Rectal smooth muscle tissue (tissue), 1 donor: ENCODE data around the gene MYG1.

Experiments used
- H3K27ac ChIP-seq: one replicate; pipeline ENCODE4 v1.7.0; 2013; ENCODE audit warnings: low read depth, low read length, inconsistent platforms
- H3K27me3 ChIP-seq: one replicate; pipeline ENCODE4 v1.7.0; 2013; ENCODE audit warnings: low read length; ENCODE audit not compliant: control insufficient read depth, insufficient read depth
- H3K36me3 ChIP-seq: one replicate; pipeline ENCODE4 v1.7.0; 2013; ENCODE audit warnings: low read length; ENCODE audit not compliant: control insufficient read depth, insufficient read depth
- H3K4me1 ChIP-seq: one replicate; pipeline ENCODE4 v1.7.0; 2013; ENCODE audit warnings: low read length; ENCODE audit not compliant: control insufficient read depth, insufficient read depth
- H3K4me3 ChIP-seq: one replicate; pipeline ENCODE4 v1.7.0; 2013; ENCODE audit warnings: low read length
- H3K9ac ChIP-seq: one replicate; pipeline ENCODE4 v1.7.0; 2013; ENCODE audit warnings: low read length

The MYG1 gene

GRCh38 chr12:53336181-53336681 is 36.7 kb downstream of the MYG1 start, which contains the start of gene SP7:
Gene SP7, minus strand, starts transcription at chr12:53336354. Its CDS starts 708 bp downstream, at chr12:53335646.
- peaks cover 10% of the 10 kb centered on the region for H3K27me3 ChIP-seq
- no peaks in the 10 kb centered on the region for H3K36me3 ChIP-seq
- H3K27ac ChIP-seq: no peak within 1 kb of the TSS
- no peak within 1 kb of the TSS for H3K9ac ChIP-seq
- H3K4me1 ChIP-seq: no peaks in the 10 kb centered on the region
- no peak within 1 kb of the TSS for H3K4me3 ChIP-seq

DNA sequence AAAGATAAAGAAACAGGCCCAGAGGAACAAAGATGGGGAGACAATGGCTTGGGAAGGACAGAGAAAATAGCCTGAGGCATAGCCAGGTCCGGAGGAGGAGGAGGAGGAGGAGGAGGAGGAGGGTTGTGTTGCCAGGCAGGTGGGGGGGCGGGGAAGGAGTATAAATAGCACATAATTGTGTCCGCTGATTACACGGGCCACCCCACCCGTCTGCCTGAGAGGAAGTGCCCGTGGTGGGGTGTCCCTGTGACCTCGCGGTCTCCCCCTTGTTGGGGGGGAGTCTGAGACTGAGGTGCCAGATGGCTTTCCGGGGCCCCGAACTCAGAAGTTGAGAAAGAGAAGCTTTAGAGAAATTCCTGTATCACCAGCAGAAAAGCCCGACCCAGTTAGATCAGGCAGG is 38.5 kb downstream of the MYG1 start:
- Histone ChIP-seq H3K36me3 (no peaks in the 10 kb centered on the region), H3K9ac (no peak overlapping the region), H3K27ac (no peak overlapping the region), H3K27me3 (peaks cover 9% of the 10 kb centered on the region), H3K4me3 (no peak overlapping the region), H3K4me1 (no peaks in the 10 kb centered on the region)

DNA sequence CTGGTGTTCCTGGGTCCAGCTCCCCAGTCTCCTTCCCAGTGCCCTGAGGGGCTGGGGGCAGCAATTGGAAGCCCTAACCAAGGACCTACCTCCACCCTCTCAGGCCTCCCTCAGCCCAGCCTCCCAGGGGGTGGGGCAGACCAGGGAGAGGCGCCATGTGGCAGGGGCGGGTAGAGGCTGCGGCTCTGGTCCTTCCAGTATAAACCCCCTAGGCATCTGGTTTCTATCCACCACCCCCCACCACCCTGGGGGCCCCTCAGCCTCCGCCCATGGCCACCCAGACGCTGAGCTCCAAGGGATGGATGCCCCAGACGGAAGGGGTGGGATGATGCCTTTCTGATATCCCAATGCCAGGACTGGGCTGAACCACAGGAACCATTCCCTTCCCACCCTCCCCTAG is 39.4 kb downstream of the MYG1 start:
- Histone ChIP-seq H3K36me3 (no peaks in the 10 kb centered on the region), H3K27me3 (peaks cover 8% of the 10 kb centered on the region), H3K4me1 (no peaks in the 10 kb centered on the region), H3K4me3 (no peak overlapping the region), H3K27ac (no peak overlapping the region), H3K9ac (no peak overlapping the region)

DNA sequence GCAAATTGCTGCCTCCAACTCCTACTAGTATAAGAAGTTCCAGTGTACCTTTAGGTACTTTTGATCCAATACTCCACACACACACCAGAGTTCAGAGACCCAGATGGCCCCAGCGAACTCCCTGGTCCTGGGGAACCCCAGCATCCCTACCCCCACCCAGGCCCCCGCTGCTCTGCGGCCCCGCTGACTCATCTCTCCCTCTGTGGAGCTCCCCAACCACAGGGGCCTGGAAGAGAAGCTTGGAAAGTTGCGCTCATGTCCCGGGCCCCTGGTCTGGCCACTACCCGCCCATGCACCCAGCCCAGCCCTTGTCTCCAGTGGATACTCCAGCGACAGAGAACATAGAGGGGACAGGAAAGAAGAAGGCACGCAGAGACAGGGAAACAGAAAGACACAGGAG is 40.9 kb downstream of the MYG1 start:
- Histone ChIP-seq H3K4me1 (peaks cover under 1% of the 10 kb centered on the region), H3K4me3 (no peak overlapping the region), H3K27ac (no peak overlapping the region), H3K9ac (no peak overlapping the region), H3K27me3 (peaks cover 8% of the 10 kb centered on the region), H3K36me3 (no peaks in the 10 kb centered on the region)

GRCh38 chr12:53343449-53343848 is 44.0 kb downstream of the MYG1 start:
- peaks cover 8% of the 10 kb centered on the region for H3K4me1 ChIP-seq
- no peaks in the 10 kb centered on the region for H3K27me3 ChIP-seq
- H3K36me3 ChIP-seq: no peaks in the 10 kb centered on the region
- no peak overlapping the region for H3K4me3 ChIP-seq
- no peak overlapping the region for H3K9ac ChIP-seq
- H3K27ac ChIP-seq: no peak overlapping the region

GRCh38 chr12:53343969-53344368 is 44.5 kb downstream of the MYG1 start:
- Histone ChIP-seq H3K27me3 (no peaks in the 10 kb centered on the region), H3K27ac (peak overlapping the region; percentile 41), H3K4me1 (peaks cover 8% of the 10 kb centered on the region), H3K4me3 (peak overlapping the region; percentile 53), H3K9ac (no peak overlapping the region), H3K36me3 (no peaks in the 10 kb centered on the region)

GRCh38 chr12:53344487-53344823 is 45.0 kb downstream of the MYG1 start:
- H3K36me3 ChIP-seq: no peaks in the 10 kb centered on the region
- H3K27me3 ChIP-seq: no peaks in the 10 kb centered on the region
- H3K4me3 ChIP-seq: peak overlapping the region; percentile 53
- H3K4me1 ChIP-seq: peaks cover 8% of the 10 kb centered on the region
- H3K9ac ChIP-seq: peak overlapping the region; percentile 57
- H3K27ac ChIP-seq: peak overlapping the region; percentile 41

- no peaks in the 10 kb centered on the region for H3K27me3 ChIP-seq
Measured at GRCh38 chr12:53344824-53345485, 45.5 kb downstream of the MYG1 start.

DNA sequence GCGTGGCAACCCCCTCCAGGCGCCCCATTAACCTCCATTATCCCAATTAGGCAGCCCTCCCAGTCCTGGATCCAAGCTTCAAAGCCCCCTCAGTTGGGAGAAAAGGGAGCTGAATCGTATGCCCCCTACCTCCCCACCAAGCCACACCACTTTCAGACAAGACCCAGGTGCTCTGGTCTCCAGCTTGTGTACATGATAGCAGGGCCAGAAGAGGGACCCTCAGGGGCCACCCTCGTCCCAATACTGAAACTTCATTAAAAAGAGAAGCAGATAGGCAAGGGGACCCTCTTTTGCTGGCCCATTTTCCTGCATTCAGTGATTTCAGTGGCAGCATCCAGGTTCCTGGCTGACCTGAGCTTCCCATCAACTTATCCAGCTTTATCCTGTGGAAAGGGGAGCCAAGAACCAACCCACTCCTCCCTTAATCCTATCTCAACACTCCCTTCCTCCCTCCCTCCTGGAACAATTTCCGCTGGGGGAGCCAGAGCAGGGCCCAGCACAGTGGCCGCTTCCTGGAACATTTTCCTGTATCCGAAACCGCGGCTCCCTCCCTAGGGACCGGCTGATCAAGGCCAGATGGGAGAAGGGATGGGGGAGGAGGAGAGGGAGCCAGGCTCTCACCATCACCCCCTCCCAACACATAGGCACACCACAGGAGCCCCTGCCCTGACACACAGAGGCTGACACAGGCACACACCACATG is 46.1 kb downstream of the MYG1 start:
- Histone ChIP-seq H3K27me3 (no peaks in the 10 kb centered on the region), H3K9ac (no peak overlapping the region), H3K27ac (peak overlapping the region; percentile 82), H3K36me3 (no peaks in the 10 kb centered on the region), H3K4me3 (no peak overlapping the region), H3K4me1 (peaks cover 8% of the 10 kb centered on the region)

More at GRCh38 chr12:53344824-53345485, 45.5 kb downstream of the MYG1 start:
- Histone ChIP-seq H3K4me3 (peak overlapping the region; percentile 87), H3K9ac (no peak overlapping the region), H3K4me1 (peaks cover 8% of the 10 kb centered on the region), H3K36me3 (no peaks in the 10 kb centered on the region), H3K27ac (peak overlapping the region; percentile 82)

- no peak overlapping the region for H3K9ac ChIP-seq
- no peak overlapping the region for H3K27ac ChIP-seq
- H3K27me3 ChIP-seq: no peaks in the 10 kb centered on the region
- H3K4me1 ChIP-seq: peaks cover 8% of the 10 kb centered on the region
- no peak overlapping the region for H3K4me3 ChIP-seq
- H3K36me3 ChIP-seq: no peaks in the 10 kb centered on the region
Measured at GRCh38 chr12:53346491-53346890, 47.0 kb downstream of the MYG1 start.

- no peaks in the 10 kb centered on the region for H3K27me3 ChIP-seq
Measured at GRCh38 chr12:53347905-53348304, 48.4 kb downstream of the MYG1 start.

GRCh38 chr12:53352331-53353256 is 53.1 kb downstream of the MYG1 start:
- Histone ChIP-seq H3K4me1 (no peaks in the 10 kb centered on the region), H3K36me3 (no peaks in the 10 kb centered on the region), H3K9ac (no peak overlapping the region), H3K4me3 (no peak overlapping the region), H3K27ac (no peak overlapping the region), H3K27me3 (no peaks in the 10 kb centered on the region)

More at GRCh38 chr12:53347905-53348304, 48.4 kb downstream of the MYG1 start:
- Histone ChIP-seq H3K4me1 (peaks cover 8% of the 10 kb centered on the region), H3K9ac (no peak overlapping the region), H3K27ac (no peak overlapping the region), H3K4me3 (no peak overlapping the region), H3K36me3 (no peaks in the 10 kb centered on the region)
